GM12874 (cell line): Measurements from ENCODE around the gene DBNL.
A peak's percentile ranks its signal among the peaks of the same experiment; 100 is the strongest.

ENCODE experiments used
- TF ChIP-seq, protein P1 (sequence below): IDR thresholded peaks from 2 replicates; pipeline ENCODE4 v1.5.1; 2011; ENCODE audit warnings: low read depth, mild to moderate bottlenecking, control low read depth, low read length, moderate library complexity; ENCODE audit not compliant: insufficient read depth

Gene DBNL

DNA sequence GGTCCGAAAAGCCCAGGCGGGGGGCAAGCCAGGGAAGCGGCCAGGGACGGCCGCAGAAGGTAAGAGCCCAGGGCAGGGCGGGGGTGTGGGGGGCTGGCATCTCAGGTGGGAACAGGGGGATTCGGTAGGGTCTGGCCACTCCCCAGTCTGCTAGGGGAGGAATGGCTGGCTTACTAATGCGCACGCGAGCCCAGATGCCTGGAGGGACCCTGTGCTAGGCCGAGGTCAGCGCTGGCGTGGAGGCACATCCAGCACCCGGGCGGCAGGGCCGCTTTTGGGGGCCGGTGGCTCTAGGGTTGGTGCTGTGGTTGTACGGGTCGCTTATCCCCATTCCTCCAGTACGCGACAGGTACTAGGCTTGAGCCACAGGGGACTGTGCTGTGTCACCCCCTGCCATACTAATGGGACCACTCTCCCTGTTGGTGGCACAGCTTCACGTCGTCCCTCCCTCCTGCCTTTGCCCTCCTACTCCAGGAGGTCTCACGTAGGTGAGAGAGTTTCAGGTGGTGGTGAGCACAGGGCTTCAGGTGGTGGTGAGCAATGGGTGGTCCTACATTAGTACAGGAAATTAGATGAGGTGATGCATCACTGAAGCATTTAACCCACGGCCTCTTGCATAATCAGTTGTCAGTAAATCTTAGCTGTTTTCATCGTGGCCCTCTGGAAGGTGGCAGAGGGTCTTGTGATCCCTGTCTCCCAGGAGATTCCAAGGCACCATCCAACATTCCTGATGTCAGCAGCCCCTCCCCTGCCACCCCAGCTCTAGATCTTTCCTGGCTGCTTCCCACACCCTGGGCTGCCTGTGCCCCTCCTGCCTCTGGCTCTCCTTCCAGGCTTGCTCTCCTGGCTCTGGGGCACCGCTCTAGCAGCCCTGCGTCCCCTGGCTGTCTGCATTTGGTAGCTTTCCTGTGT, 60.6 kb downstream of the DBNL start:
- TF ChIP-seq, protein P1, sequence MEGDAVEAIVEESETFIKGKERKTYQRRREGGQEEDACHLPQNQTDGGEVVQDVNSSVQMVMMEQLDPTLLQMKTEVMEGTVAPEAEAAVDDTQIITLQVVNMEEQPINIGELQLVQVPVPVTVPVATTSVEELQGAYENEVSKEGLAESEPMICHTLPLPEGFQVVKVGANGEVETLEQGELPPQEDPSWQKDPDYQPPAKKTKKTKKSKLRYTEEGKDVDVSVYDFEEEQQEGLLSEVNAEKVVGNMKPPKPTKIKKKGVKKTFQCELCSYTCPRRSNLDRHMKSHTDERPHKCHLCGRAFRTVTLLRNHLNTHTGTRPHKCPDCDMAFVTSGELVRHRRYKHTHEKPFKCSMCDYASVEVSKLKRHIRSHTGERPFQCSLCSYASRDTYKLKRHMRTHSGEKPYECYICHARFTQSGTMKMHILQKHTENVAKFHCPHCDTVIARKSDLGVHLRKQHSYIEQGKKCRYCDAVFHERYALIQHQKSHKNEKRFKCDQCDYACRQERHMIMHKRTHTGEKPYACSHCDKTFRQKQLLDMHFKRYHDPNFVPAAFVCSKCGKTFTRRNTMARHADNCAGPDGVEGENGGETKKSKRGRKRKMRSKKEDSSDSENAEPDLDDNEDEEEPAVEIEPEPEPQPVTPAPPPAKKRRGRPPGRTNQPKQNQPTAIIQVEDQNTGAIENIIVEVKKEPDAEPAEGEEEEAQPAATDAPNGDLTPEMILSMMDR = no peak

DNA sequence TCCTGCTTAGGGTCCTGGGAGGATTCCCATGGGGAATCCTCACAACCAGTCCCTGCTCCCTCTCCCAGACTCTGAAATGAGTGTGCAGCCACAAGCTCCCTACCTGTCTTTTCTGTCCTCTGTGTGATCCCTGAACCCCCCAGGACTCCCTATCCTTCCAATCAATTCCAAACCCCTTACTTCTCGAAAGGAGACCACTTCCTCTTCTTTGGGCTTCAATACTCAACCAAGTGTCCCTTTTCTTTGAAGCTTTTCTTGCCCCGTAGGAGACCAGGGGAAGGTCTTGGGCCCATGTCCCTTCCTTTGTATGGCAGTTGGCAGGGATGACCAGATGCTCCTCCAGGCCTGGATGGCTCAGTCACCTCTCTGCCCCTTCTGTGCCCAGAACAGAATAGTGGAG, 61.3 kb downstream of the DBNL start:
- TF ChIP-seq, protein P1 = no peak

DNA sequence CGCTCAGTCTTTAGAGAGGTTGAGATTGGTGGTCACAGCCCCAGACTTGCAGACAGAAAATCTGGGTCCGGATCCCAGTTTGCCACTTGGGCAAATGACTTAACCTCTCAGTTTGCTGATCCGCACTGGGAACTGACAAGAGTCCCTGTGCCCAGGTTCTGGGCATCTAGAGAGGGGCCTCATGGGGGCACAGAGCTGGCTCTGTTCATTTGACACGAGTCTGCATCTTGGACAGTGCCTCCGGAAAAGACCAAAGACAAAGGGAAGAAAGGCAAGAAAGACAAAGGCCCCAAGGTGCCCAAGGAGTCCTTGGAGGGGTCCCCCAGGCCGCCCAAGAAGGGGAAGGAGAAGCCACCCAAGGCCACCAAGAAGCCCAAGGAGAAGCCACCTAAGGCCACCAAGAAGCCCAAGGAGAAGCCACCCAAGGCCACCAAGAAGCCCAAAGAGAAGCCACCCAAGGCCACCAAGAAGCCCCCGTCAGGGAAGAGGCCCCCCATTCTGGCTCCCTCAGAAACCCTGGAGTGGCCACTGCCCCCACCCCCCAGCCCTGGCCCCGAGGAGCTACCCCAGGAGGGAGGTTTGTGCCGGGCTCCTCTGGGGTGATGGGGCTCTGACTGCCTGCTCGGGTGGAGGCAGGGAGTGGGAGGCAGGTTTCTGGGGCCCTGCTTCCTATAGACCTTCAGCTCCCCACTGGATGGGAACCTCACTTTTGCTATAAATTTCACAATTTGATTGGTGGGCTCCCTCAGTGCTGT, 62.0 kb downstream of the DBNL start:
- TF ChIP-seq, protein P1 = no peak

DNA sequence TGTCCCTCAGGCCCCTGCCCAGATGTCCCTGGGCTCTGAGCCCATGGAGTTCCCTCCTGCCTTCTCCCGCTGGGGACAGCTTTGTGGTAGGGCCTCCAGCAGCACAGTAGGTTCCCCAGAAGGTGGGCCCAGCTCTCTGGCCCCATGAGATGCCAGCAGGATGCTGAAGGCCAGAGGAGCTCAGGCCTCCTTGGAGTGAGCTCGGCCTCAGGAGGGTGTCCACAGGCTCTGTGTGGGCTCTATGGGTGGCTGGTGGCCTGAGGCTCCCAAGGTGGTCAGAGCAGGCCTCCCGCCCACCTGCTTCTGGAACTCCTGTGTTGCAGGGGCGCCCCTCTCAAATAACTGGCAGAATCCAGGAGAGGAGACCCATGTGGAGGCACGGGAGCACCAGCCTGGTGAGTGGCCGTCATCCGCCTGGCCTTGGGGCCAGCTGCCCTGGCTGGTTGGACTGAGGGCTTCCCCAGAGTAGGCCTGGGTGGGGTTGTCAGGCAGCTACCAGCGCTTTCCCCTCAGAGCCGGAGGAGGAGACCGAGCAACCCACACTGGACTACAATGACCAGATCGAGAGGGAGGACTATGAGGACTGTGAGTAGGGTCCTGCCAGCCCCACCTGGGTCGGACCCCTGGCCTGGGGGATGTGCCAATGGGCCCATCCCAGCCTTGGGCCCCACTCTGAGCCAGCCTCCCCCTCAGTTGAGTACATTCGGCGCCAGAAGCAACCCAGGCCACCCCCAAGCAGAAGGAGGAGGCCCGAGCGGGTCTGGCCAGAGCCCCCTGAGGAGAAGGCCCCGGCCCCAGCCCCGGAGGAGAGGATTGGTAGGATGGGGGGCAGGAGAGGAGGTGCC, 62.8 kb downstream of the DBNL start:
- TF ChIP-seq, protein P1 = no peak

DNA sequence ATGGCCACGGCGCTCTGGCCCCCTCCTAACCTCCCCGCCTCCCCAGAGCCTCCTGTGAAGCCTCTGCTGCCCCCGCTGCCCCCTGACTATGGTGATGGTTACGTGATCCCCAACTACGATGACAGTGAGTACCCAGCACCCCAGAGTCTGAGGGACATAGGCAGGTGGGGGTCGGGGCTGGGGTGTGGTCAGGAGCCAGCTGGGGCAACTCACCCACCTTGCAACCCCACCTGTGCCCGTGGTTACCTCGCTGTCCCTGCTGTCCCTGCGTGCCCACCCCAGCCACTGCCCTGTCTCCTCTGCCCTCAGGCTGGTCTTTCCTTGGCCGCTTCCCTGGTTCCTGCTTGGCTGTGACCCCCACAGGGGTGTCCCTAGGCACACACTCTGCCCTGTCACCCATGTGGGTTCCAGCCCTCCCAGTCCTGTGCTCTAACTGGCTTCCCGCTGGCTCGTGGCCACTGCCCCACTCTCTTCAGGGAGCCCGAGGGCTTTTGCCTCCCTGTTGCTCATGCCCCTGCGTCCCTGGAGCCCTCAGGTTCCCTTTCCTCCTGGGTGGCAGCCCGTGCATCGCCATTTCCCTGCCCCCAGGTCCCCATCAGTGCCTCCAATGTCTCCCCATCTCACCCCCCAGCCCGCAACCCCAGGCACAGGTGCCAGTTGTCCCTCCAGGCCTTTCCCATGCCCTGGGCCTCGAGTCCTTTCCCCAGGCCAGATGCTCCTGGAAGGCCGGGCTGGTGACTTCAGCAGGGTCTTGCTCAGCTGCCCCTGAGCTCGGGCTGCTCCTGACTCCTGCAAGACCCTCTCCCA, 63.7 kb downstream of the DBNL start:
- TF ChIP-seq, protein P1 = no peak

DNA sequence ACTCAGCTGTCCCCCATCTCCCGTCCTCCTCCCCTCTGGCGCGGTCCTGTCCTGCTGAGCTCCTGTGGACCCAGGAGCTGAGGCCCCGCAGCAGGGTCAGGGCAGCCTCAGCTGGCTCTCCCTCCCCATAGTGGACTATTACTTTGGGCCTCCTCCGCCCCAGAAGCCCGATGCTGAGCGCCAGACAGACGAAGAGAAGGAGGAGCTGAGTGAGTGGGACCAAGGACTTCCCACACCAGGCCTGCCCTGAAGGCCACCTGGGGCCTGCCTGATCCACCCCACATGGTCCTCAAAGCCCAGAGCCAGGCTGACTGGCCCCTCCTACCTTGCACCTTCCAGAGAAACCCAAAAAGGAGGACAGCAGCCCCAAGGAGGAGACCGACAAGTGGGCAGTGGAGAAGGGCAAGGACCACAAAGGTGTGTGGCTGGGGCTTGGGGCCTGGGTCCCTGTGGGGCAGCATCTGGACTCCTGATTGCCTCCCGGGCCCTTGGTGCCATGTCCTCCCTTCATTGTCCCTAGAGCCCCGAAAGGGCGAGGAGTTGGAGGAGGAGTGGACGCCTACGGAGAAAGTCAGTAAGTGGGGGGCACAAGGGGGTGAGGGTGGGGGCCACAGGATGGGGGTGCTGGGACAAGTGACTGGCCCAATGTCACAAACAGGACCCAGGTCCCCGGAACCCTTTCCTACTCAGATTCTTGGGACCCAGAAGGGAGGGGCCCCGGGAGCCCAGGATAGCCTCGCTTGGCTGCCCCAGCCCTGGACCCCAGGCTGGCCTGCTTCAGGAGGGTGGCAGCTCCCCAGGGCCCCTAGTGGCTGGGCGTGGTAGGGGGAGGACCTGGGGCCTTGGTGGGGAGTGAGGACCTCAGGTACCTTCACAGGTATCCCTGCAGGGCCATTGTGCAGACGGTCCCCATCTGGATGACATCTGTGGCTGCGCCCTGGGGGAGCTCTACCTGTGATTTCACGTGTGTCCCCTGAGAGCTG, 64.6 kb downstream of the DBNL start:
- TF ChIP-seq, protein P1 = peak; percentile 38
